ENCODE measurements around the gene ERBB4. TPM values are rescaled to one million over a fixed set of nuclear protein-coding genes. Genes with fewer than 3 reads are reported as not detected.
A peak's percentile ranks its signal among the peaks of the same experiment; 100 is the strongest.

Gene ERBB4
- polyA plus RNA-seq, 2 of the 4 experiments (the other 2 are of a cell fraction) = not detected

GRCh38 chr2:212176151-212176550, 362.5 kb downstream of the ERBB4 start:
- POLR2A ChIA-PET = no interaction called here
- FAIRE-seq (no peak), DNase-seq (ENCODE audit: low read depth in 1 of 2, low spot score in 1 of 2) (no peak), ATAC-seq (no peak)
- no peak for TF ChIP-seq HEYL (CRISPR knock-in tag; IDR thresholded peaks at IDR 0.05)
- no peak for TF ChIP-seq NFE2L2 (conservative IDR thresholded peaks at IDR 0.05; ENCODE audit: low read length)
- no peak for TF ChIP-seq REST (IDR thresholded peaks at IDR 0.05)
- no peak for TF ChIP-seq ESRRA (IDR thresholded peaks at IDR 0.05; ENCODE audit: borderline replicate concordance, low read length)
- TF ChIP-seq GATA3 (IDR thresholded peaks at IDR 0.05; ENCODE audit: borderline replicate concordance) = no peak
- TF ChIP-seq KDM5A (IDR thresholded peaks at IDR 0.05) = no peak
- no peak for TF ChIP-seq CBX8 (IDR thresholded peaks at IDR 0.05)
- TF ChIP-seq CTCF (IDR thresholded peaks at IDR 0.05) = no peak
- Histone ChIP-seq H3K4me3 (no peak overlapping the region), H3K4me2 (no peak overlapping the region), H3K9me3 (no peaks in the 10 kb centered on the region; the same call in 2 of the 3 replicates), H3K4me1 (no peaks in the 10 kb centered on the region), H3K27ac (no peak overlapping the region)
- CTCF ChIA-PET = no interaction called here
- 59% methylated on average over 1 of the region's 1 CpG for WGBS (ENCODE audit: missing lambda C conversion rate)

GRCh38 chr2:212173756-212174510, 364.7 kb downstream of the ERBB4 start:
- ChIA-PET POLR2A (no interaction called here), CTCF (no interaction called here)
- no peak for FAIRE-seq
- Histone ChIP-seq H3K9me3 (no peaks in the 10 kb centered on the region; the same call in 2 of the 3 replicates), H3K27ac (no peak overlapping the region), H3K4me2 (no peak overlapping the region), H3K4me3 (no peak overlapping the region), H3K4me1 (no peaks in the 10 kb centered on the region)
- TF ChIP-seq MAFK (IDR thresholded peaks at IDR 0.05; ENCODE audit: partially characterized antibody) (peak; percentile 61), CBX2 (IDR thresholded peaks at IDR 0.05; ENCODE audit: borderline replicate concordance, low read depth) (no peak)
- DNase-seq (ENCODE audit: low read depth in 1 of 2, low spot score in 1 of 2) = no peak
- 22% methylated on average over 3 of the region's 3 CpGs for WGBS (ENCODE audit: missing lambda C conversion rate)
- no peak for ATAC-seq

GRCh38 chr2:212173331-212173730, 365.3 kb downstream of the ERBB4 start:
- H3K4me2 ChIP-seq = no peak overlapping the region
- CTCF ChIA-PET = no interaction called here

GRCh38 chr2:212170382-212170781, 368.2 kb downstream of the ERBB4 start:
- no peaks in the 10 kb centered on the region for H3K4me1 ChIP-seq
- FAIRE-seq (no peak), ATAC-seq (no peak), DNase-seq (ENCODE audit: low read depth in 1 of 2, low spot score in 1 of 2) (no peak)
- ChIA-PET POLR2A (no interaction called here), CTCF (no interaction called here)
- H3K9me3 ChIP-seq = no peaks in the 10 kb centered on the region; the same call in 2 of the 3 replicates
- H3K27ac ChIP-seq = no peak overlapping the region
- no peak overlapping the region for H3K4me2 ChIP-seq
- H3K4me3 ChIP-seq = no peak overlapping the region
- 30% methylated on average over 2 of the region's 2 CpGs for WGBS (ENCODE audit: missing lambda C conversion rate)
- TF ChIP-seq CBX2 (IDR thresholded peaks at IDR 0.05; ENCODE audit: borderline replicate concordance, low read depth) (no peak), FOXS1 (CRISPR knock-in tag; IDR thresholded peaks at IDR 0.05) (no peak), MAZ (IDR thresholded peaks at IDR 0.05; ENCODE audit: borderline replicate concordance, low read depth, low read length) (no peak), ZC3H11A (IDR thresholded peaks at IDR 0.05) (no peak), ATOH8 (CRISPR knock-in tag; IDR thresholded peaks at IDR 0.05; ENCODE audit: low read depth) (no peak), FOSB (CRISPR knock-in tag; IDR thresholded peaks at IDR 0.05) (no peak), KDM5A (IDR thresholded peaks at IDR 0.05) (no peak), RCOR1 (IDR thresholded peaks at IDR 0.05; ENCODE audit: low read depth, low read length) (no peak), BHLHE40 (IDR thresholded peaks at IDR 0.05; ENCODE audit: low read depth, low read length) (no peak), HDAC2 (IDR thresholded peaks at IDR 0.05) (no peak), EHF (CRISPR knock-in tag; IDR thresholded peaks at IDR 0.05) (no peak), POLR2A (IDR thresholded peaks at IDR 0.05; ENCODE audit: low read length) (no peak), FOSL2 (IDR thresholded peaks at IDR 0.05) (no peak), FOSL2 (CRISPR knock-in tag; IDR thresholded peaks at IDR 0.05) (no peak), NFE2L2 (conservative IDR thresholded peaks at IDR 0.05; ENCODE audit: low read length) (no peak), POLR2AphosphoS2 (conservative IDR thresholded peaks at IDR 0.05; ENCODE audit: low read length) (no peak), HOXB13 (CRISPR knock-in tag; IDR thresholded peaks at IDR 0.05; ENCODE audit: low read depth) (no peak)

More at GRCh38 chr2:212173331-212173730, 365.3 kb downstream of the ERBB4 start:
- H3K27ac ChIP-seq = no peak overlapping the region
- TF ChIP-seq CEBPB (IDR thresholded peaks at IDR 0.05) = no peak
- TF ChIP-seq PHF8 (IDR thresholded peaks at IDR 0.05; ENCODE audit: borderline replicate concordance, low read depth) = no peak
- no peak for TF ChIP-seq SREBF2 (IDR thresholded peaks at IDR 0.05)
- TF ChIP-seq BHLHE40 (IDR thresholded peaks at IDR 0.05; ENCODE audit: low read depth, low read length) = no peak
- no peak for TF ChIP-seq EP300 (IDR thresholded peaks at IDR 0.05)
- 9% methylated on average over 1 of the region's 1 CpG for WGBS (ENCODE audit: missing lambda C conversion rate)
- H3K4me3 ChIP-seq = no peak overlapping the region
- H3K9me3 ChIP-seq = no peaks in the 10 kb centered on the region; the same call in 2 of the 3 replicates
- no peaks in the 10 kb centered on the region for H3K4me1 ChIP-seq
- FAIRE-seq = no peak
- POLR2A ChIA-PET = no interaction called here
- no peak for DNase-seq (ENCODE audit: low read depth in 1 of 2, low spot score in 1 of 2)
- ATAC-seq = no peak
